A673 (cell line): Measurements from ENCODE around the gene C9orf153.
"Not testable (repeated sequence)": the region's sequence is repeated elsewhere in the genome, so short reads cannot be mapped to it uniquely, and the experiment has no call there.

ENCODE experiments used
- EZH2 ChIP-seq: fragments of 200-600 bp; sonication (generic); IDR thresholded peaks from 2 replicates; pipeline ENCODE4 v1.6.1; 2017; ENCODE audit warnings: borderline replicate concordance, low read depth, mild to moderate bottlenecking, mixed read lengths, antibody characterized with exemption, low read length; ENCODE audit not compliant: poor library complexity, severe bottlenecking
- TF ChIP-seq, protein P1 (sequence below): fragments of 300-800, 200-600 bp; sonication (generic); conservative IDR thresholded peaks from 2 replicates; pipeline ENCODE4 v1.5.1; 2017; ENCODE audit warnings: low read depth, mild to moderate bottlenecking, antibody characterized with exemption, low read length, moderate library complexity, mixed read lengths

DNA sequence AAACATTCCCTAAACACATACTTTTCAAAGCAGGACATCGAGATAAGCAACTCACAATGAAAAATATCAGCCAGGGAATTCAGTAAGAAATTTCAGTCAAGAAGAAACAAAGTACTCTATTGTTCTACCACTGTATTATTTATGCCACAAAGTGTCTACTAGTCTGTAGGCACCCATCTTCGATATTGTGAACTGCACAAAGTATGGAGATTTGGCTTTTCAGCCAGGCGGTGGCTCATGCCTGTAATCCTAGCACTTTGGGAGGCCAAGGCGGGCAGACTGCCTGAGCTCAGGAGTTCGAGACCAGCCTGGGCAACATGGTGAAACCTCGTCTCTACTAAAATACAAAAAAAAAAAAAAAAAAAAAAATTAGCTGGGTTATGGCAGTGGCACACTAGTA is 30.9 kb upstream of the C9orf153 start:
- TF ChIP-seq, protein P1, sequence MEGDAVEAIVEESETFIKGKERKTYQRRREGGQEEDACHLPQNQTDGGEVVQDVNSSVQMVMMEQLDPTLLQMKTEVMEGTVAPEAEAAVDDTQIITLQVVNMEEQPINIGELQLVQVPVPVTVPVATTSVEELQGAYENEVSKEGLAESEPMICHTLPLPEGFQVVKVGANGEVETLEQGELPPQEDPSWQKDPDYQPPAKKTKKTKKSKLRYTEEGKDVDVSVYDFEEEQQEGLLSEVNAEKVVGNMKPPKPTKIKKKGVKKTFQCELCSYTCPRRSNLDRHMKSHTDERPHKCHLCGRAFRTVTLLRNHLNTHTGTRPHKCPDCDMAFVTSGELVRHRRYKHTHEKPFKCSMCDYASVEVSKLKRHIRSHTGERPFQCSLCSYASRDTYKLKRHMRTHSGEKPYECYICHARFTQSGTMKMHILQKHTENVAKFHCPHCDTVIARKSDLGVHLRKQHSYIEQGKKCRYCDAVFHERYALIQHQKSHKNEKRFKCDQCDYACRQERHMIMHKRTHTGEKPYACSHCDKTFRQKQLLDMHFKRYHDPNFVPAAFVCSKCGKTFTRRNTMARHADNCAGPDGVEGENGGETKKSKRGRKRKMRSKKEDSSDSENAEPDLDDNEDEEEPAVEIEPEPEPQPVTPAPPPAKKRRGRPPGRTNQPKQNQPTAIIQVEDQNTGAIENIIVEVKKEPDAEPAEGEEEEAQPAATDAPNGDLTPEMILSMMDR, result not testable (repeated sequence)
- TF ChIP-seq EZH2, result not testable (repeated sequence)
